Epithelial cell of proximal tubule (primary cell): ENCODE measurements around the gene NOVA1. TPM values are rescaled to one million over a fixed set of nuclear protein-coding genes. Genes with fewer than 3 reads are reported as not detected.

Experiments used
- DNase-seq: peaks from one replicate; pipeline ENCODE4 v3.0.0-alpha.2; 2011; ENCODE audit warnings: low read depth
- H3K4me3 ChIP-seq: 2 replicates; pipeline ENCODE4 v1.5.1; 2011; ENCODE audit warnings: low read depth, mild to moderate bottlenecking, low read length
- total RNA-seq: library from RNA; depleted of rRNA; stranded (reverse); fragments of >200 nt; gene quantifications from 2 replicates; pipeline ENCODE4 v1.2.3, GENCODE V29; 2015
- TF ChIP-seq, protein P1 (sequence below): conservative IDR thresholded peaks from 2 replicates; pipeline ENCODE4 v1.5.1; 2012; ENCODE audit warnings: low read depth, mild to moderate bottlenecking, low read length

NOVA1 gene
- total RNA-seq, 1 donor from 2014 or later: 3.5 TPM

DNA sequence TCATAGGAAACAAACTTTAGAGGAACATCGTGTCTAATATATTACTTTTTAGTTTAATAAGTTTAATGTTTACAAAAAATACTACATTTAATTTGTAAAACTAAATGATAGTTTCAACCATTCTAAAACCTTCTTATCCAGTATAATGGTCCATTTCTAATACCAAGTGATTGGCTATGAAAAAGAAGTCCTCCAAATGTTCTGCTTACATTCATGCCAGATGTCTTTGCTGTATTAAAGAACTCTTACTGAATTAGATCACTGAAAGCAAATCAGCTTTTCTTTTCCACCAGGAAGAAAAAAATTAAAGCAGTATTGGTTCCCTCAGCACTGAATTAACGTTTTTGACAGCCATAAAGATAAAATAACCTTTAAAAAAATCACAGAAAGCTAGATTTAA, 3.7 kb downstream of the NOVA1 start:
- TF ChIP-seq, protein P1, sequence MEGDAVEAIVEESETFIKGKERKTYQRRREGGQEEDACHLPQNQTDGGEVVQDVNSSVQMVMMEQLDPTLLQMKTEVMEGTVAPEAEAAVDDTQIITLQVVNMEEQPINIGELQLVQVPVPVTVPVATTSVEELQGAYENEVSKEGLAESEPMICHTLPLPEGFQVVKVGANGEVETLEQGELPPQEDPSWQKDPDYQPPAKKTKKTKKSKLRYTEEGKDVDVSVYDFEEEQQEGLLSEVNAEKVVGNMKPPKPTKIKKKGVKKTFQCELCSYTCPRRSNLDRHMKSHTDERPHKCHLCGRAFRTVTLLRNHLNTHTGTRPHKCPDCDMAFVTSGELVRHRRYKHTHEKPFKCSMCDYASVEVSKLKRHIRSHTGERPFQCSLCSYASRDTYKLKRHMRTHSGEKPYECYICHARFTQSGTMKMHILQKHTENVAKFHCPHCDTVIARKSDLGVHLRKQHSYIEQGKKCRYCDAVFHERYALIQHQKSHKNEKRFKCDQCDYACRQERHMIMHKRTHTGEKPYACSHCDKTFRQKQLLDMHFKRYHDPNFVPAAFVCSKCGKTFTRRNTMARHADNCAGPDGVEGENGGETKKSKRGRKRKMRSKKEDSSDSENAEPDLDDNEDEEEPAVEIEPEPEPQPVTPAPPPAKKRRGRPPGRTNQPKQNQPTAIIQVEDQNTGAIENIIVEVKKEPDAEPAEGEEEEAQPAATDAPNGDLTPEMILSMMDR: no peak
- no peak for DNase-seq
- H3K4me3 ChIP-seq: no peak overlapping the region

DNA sequence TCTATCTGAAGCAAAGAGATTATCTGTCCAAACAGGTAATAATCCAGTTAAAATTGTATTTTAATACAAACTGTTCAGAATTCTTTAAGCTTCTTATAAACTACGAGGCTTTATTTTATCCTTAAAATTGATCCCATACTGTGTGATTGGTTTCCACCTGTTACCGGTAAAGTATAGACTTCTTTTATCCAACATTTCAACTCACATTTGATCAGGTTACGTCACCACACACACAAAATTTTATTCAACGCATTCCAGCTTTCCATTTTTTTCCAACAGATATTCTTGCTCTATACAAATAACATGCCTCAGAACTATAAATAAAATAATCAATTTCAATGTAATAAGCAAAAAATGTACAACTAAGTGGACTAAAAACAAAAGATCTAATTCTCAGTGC, 4.5 kb downstream of the NOVA1 start:
- no peak overlapping the region for H3K4me3 ChIP-seq
- no peak for DNase-seq
- TF ChIP-seq, protein P1: no peak

DNA sequence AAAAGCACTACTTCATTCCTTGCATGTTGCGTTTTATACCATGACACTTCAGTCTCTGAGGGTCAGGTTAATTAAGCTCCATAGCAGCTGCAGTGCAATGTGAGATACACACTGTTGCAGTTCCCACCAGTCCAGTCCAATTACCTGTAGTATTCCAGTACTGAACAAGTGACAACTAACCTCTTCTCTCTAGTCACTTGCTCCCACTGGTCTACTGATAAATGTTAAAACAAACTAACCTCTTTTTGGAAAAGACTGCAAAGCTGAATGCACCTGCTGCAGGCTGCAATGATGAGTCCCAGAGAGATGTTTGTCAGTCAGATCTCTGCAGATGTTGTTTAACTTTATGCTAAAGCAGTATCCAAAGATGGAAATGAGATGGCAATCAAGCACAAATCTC, 7.9 kb downstream of the NOVA1 start:
- H3K4me3 ChIP-seq: no peak overlapping the region
- TF ChIP-seq, protein P1: no peak
- no peak for DNase-seq

DNA sequence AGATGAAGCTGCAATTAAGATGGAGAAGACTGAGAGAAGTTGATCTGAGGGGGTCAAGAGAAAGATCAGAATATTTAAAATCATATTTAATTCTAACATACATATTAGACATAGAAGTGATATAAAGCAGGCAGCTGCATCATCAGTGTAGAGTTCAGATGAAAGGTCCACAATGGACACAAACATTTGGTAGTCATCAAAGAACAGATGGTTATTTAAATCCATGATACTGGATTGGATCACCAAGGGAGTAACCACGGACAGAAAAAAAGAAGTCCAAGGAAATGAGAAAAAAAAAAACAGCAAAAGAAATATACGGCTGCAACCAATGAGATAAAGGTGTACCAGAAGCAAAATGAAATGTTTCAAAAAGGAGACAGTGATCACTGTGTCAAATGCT, 20.1 kb downstream of the NOVA1 start:
- no peak overlapping the region for H3K4me3 ChIP-seq
- TF ChIP-seq, protein P1: no peak
- no peak for DNase-seq

DNA sequence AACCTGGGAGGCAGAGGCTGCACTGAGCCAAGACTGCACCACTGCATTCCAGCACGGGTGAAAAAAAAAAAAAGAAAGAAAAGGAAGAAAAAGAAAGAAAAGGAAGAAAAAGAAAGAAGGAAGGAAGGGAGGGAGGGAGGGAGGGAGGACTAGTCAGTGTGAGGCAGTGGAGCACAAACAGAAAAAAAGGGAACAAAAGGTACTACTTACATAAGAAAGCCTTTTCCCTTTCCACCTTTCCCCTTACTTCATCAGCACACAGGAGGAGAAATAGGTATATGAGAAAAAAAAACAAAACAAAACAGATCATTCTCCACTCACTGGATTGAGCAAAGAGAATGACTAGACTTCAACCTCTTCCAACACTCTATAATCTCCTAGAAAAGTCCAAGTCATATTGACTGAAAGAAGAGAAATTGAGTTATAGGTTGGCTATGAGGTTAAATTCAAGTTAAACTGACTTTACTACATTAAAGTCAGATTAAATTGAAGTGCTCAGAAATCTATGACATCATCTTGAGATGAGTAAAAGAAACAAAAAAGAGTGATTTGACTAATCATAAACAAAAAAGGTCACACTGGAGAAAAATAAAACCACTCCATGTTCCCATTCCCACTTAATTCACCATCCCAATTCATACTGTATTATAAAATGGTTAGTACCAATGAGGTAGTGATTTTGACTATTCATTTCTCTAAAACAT, 43.6 kb downstream of the NOVA1 start:
- TF ChIP-seq, protein P1: no peak
- DNase-seq: no peak
- H3K4me3 ChIP-seq: no peak overlapping the region

DNA sequence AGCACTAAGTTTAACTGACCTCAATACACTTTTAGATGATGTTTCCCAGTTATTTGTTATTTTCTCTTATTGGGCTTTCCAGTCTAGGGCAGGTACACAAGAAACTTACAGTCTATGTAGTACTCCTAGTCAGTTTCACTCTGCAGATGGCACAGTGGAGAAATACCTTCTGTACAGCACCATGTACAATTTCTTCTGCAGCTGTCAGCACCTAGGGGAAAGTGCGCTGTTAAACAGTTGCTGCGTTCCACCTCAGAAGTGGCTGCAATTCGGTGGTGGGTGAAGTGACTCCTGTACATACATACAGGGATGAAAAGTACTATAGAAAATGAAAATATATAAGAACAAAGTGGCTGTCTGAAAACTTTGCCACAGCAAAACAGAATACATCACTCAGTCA, 48.3 kb downstream of the NOVA1 start:
- H3K4me3 ChIP-seq: no peak overlapping the region
- TF ChIP-seq, protein P1: no peak
- DNase-seq: no peak

DNA sequence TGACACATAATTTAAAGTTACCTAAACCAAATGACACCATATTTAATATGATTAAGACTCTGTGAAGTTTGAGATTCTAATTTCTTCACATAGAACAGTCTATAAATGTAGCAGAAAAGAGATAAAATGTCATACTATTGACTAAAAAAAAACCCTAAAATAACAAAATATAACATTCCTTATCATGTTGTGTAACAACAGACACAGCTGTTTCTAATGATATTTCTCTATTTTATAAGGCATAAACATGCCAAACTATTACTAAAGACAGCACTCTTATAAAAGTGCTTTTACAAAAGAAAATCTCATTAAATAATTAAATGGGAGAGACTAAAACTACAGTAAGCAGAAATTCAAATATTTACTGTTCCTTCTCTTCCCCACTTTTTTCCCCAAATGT, 49.4 kb downstream of the NOVA1 start:
- TF ChIP-seq, protein P1: no peak
- no peak overlapping the region for H3K4me3 ChIP-seq
- DNase-seq: no peak
